Measurements from ENCODE around the gene GARIN3. TPM values are rescaled to one million over a fixed set of nuclear protein-coding genes. Genes with fewer than 3 reads are reported as not detected.

Gene GARIN3
- total RNA-seq, 1 donor from 2014 or later, result not detected

Other genes with a start within 250 kb of the GARIN3 start
- gene TIMD4, start 203.0 kb downstream of the GARIN3 start, total RNA-seq, result not detected
- gene HAVCR1, start 107.1 kb downstream of the GARIN3 start, total RNA-seq, result 0.57 TPM
- gene HAVCR2, start 57.2 kb downstream of the GARIN3 start, total RNA-seq, result 1.7 TPM
- 8.9 TPM for gene MED7, start 23.4 kb downstream of the GARIN3 start, total RNA-seq
- 0.43 TPM for gene ITK, start 14.6 kb upstream of the GARIN3 start, total RNA-seq
- 23.1 TPM for gene CYFIP2, start 99.9 kb upstream of the GARIN3 start, total RNA-seq

Data from cardiac septum (tissue), 1 donor.